Loucy (cell line): Measurements from ENCODE around the gene CCDC134.

Experiments used
- EZH2phosphoT487 ChIP-seq: fragments of 200-600 bp; IDR thresholded peaks from 2 replicates; pipeline ENCODE4 v1.6.1; 2018; ENCODE audit warnings: antibody characterized with exemption, mild to moderate bottlenecking, moderate library complexity, borderline replicate concordance
- TF ChIP-seq, protein P1 (sequence below): fragments of 200-600 bp; sonication (generic); conservative IDR thresholded peaks from 2 replicates; pipeline ENCODE4 v1.5.1; 2014; ENCODE audit warnings: mild to moderate bottlenecking, antibody characterized with exemption, low read length

DNA sequence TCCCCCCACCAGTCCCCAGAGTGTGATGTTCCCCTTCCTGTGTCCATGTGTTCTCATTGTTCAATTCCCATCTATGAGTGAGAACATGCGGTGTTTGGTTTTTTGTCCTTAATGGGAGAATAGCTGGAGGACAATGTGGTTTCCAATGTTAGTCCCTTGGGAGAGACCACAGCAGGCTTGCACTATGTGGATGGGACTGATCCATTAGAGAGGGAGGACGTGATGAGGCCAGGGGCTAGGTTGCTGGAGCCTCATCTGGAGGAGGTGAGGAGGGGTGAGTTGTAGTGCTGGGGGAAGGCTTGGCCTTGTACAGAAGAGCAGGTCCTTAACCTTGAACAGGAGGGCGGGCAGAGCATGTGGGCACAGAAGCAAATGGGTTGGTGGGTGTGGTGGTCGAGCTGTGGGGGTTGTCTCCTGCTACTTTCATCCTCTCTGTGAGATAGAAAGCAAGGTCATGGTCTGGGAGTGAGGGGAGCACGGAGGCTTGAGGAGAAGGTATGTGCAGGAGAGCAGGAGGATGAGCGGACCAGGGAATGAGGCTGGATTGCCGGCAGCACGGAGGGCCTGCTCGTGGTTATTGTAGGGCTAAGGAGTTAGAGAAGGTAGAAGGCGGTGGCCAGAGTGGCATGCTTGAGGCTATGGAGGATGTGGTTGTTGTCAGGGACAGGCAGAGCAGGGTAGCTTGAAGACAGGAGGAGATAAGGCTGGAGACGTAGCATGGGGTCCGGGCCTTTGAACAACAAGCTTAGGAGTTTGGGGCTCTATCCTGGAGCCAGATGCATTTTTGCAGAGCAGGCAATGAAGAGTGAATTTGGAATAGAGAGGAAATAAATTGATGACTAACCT lies 21.2 kb downstream of the CCDC134 start:
- TF ChIP-seq, protein P1, sequence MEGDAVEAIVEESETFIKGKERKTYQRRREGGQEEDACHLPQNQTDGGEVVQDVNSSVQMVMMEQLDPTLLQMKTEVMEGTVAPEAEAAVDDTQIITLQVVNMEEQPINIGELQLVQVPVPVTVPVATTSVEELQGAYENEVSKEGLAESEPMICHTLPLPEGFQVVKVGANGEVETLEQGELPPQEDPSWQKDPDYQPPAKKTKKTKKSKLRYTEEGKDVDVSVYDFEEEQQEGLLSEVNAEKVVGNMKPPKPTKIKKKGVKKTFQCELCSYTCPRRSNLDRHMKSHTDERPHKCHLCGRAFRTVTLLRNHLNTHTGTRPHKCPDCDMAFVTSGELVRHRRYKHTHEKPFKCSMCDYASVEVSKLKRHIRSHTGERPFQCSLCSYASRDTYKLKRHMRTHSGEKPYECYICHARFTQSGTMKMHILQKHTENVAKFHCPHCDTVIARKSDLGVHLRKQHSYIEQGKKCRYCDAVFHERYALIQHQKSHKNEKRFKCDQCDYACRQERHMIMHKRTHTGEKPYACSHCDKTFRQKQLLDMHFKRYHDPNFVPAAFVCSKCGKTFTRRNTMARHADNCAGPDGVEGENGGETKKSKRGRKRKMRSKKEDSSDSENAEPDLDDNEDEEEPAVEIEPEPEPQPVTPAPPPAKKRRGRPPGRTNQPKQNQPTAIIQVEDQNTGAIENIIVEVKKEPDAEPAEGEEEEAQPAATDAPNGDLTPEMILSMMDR = no peak
- no peak for TF ChIP-seq EZH2phosphoT487
